Measurements from ENCODE around the gene SCAMP3. TPM values are rescaled to one million over a fixed set of nuclear protein-coding genes. Genes with fewer than 3 reads are reported as not detected.
A peak's percentile ranks its signal among the peaks of the same experiment; 100 is the strongest.

Gene SCAMP3
- total and polyA plus RNA-seq, 10 of the 15 experiments (the other 5 are each of a cell fraction or from before 2014, with no cell fraction given), result 17.2 to 133 (median 87.3) TPM

- TF ChIP-seq, protein P1, sequence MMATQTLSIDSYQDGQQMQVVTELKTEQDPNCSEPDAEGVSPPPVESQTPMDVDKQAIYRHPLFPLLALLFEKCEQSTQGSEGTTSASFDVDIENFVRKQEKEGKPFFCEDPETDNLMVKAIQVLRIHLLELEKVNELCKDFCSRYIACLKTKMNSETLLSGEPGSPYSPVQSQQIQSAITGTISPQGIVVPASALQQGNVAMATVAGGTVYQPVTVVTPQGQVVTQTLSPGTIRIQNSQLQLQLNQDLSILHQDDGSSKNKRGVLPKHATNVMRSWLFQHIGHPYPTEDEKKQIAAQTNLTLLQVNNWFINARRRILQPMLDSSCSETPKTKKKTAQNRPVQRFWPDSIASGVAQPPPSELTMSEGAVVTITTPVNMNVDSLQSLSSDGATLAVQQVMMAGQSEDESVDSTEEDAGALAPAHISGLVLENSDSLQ (IDR thresholded peaks at IDR 0.05), result no peak
- TF ChIP-seq LARP7 (IDR thresholded peaks at IDR 0.05), result no peak
- no peak for TF ChIP-seq SRF (IDR thresholded peaks at IDR 0.05; ENCODE audit: low read depth in 2 of 2, low read length in 2 of 2)
- TF ChIP-seq YBX1 (IDR thresholded peaks at IDR 0.05), result no peak
- 0 out of 2 replicates have a peak, but pooled peaks have one; percentile 22 for TF ChIP-seq MLLT1 (IDR thresholded peaks at IDR 0.05)
- TF ChIP-seq E2F4 (IDR thresholded peaks at IDR 0.05; ENCODE audit: low read depth, low read length), result no peak
- TF ChIP-seq IKZF1 (conservative IDR thresholded peaks at IDR 0.05), result no peak; the same call in 1 of the 2 replicates
- no peak for TF ChIP-seq SMARCA5 (IDR thresholded peaks at IDR 0.05)
- TF ChIP-seq EZH2 (IDR thresholded peaks at IDR 0.05; ENCODE audit: borderline replicate concordance, control insufficient read depth, low read depth, low read length), result no peak
- no peak for TF ChIP-seq NKRF (conservative IDR thresholded peaks at IDR 0.05)
- TF ChIP-seq MYB (IDR thresholded peaks at IDR 0.05; ENCODE audit: borderline replicate concordance, low read depth, low read length), result no peak
- TF ChIP-seq SMAD1 (IDR thresholded peaks at IDR 0.05; ENCODE audit: low read depth, partially characterized antibody), result no peak
- peak; percentile 94 for TF ChIP-seq RELB (IDR thresholded peaks at IDR 0.05; ENCODE audit: low read depth)
- no peak for TF ChIP-seq BACH1 (IDR thresholded peaks at IDR 0.05; ENCODE audit: borderline replicate concordance)
- TF ChIP-seq ZNF274 (IDR thresholded peaks at IDR 0.05; ENCODE audit: insufficient read depth, insufficient read length), result no peak
- no peak for TF ChIP-seq ESRRA (IDR thresholded peaks at IDR 0.05; ENCODE audit: low read length)
- TF ChIP-seq MEF2B (IDR thresholded peaks at IDR 0.05; ENCODE audit: partially characterized antibody, poor library complexity, severe bottlenecking), result no peak
- TF ChIP-seq MTA2 (IDR thresholded peaks at IDR 0.05; ENCODE audit: low read depth), result peak; percentile 58; the same call in 1 of the 2 replicates
- TF ChIP-seq FOXK2 (IDR thresholded peaks at IDR 0.05), result no peak
- no peak for TF ChIP-seq ASH2L (IDR thresholded peaks at IDR 0.05; ENCODE audit: borderline replicate concordance, low read depth)
- no peak for TF ChIP-seq KLF5 (IDR thresholded peaks at IDR 0.05; ENCODE audit: partially characterized antibody)
- no peak for TF ChIP-seq TCF7 (IDR thresholded peaks at IDR 0.05; ENCODE audit: borderline replicate concordance)
Observed at GRCh38 chr1:155209312-155209721, 52.8 kb downstream of the SCAMP3 start (continued).

Data from GM12878 (cell line).